ENCODE measurements around the gene CEP104. TPM values are rescaled to one million over a fixed set of nuclear protein-coding genes. Genes with fewer than 3 reads are reported as not detected.

The CEP104 gene
- total and polyA plus RNA-seq, 9 of the 15 experiments (the other 6 are each of a cell fraction or from before 2014, with no cell fraction given) = 11.2 to 63.4 (median 42.6) TPM

DNA sequence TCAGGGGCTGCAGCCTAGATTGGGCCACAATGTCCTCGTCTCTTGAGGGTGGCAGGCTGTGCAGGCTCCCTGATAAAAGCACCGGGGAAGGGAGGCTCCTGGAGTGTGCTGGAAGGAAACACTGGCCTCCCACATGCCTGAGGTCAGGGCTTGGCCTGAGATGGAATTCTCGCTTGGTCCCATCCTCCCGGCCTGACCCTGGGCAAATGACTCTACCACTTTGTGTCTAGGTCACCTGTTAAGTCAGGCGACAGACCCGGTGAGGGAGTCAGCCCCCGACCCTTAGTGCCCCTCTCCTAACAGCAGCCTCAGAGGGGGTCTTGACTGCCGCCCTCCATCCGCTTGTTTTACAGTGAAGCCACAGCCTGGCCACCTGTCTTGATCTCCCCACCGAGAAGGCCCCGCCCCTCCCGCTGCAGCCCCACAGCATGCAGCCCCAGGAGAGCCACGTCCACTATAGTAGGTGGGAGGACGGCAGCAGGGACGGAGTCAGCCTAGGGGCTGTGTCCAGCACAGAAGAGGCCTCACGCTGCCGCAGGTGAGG is 82.0 kb downstream of the CEP104 start (continued):
- TF ChIP-seq, protein P1, sequence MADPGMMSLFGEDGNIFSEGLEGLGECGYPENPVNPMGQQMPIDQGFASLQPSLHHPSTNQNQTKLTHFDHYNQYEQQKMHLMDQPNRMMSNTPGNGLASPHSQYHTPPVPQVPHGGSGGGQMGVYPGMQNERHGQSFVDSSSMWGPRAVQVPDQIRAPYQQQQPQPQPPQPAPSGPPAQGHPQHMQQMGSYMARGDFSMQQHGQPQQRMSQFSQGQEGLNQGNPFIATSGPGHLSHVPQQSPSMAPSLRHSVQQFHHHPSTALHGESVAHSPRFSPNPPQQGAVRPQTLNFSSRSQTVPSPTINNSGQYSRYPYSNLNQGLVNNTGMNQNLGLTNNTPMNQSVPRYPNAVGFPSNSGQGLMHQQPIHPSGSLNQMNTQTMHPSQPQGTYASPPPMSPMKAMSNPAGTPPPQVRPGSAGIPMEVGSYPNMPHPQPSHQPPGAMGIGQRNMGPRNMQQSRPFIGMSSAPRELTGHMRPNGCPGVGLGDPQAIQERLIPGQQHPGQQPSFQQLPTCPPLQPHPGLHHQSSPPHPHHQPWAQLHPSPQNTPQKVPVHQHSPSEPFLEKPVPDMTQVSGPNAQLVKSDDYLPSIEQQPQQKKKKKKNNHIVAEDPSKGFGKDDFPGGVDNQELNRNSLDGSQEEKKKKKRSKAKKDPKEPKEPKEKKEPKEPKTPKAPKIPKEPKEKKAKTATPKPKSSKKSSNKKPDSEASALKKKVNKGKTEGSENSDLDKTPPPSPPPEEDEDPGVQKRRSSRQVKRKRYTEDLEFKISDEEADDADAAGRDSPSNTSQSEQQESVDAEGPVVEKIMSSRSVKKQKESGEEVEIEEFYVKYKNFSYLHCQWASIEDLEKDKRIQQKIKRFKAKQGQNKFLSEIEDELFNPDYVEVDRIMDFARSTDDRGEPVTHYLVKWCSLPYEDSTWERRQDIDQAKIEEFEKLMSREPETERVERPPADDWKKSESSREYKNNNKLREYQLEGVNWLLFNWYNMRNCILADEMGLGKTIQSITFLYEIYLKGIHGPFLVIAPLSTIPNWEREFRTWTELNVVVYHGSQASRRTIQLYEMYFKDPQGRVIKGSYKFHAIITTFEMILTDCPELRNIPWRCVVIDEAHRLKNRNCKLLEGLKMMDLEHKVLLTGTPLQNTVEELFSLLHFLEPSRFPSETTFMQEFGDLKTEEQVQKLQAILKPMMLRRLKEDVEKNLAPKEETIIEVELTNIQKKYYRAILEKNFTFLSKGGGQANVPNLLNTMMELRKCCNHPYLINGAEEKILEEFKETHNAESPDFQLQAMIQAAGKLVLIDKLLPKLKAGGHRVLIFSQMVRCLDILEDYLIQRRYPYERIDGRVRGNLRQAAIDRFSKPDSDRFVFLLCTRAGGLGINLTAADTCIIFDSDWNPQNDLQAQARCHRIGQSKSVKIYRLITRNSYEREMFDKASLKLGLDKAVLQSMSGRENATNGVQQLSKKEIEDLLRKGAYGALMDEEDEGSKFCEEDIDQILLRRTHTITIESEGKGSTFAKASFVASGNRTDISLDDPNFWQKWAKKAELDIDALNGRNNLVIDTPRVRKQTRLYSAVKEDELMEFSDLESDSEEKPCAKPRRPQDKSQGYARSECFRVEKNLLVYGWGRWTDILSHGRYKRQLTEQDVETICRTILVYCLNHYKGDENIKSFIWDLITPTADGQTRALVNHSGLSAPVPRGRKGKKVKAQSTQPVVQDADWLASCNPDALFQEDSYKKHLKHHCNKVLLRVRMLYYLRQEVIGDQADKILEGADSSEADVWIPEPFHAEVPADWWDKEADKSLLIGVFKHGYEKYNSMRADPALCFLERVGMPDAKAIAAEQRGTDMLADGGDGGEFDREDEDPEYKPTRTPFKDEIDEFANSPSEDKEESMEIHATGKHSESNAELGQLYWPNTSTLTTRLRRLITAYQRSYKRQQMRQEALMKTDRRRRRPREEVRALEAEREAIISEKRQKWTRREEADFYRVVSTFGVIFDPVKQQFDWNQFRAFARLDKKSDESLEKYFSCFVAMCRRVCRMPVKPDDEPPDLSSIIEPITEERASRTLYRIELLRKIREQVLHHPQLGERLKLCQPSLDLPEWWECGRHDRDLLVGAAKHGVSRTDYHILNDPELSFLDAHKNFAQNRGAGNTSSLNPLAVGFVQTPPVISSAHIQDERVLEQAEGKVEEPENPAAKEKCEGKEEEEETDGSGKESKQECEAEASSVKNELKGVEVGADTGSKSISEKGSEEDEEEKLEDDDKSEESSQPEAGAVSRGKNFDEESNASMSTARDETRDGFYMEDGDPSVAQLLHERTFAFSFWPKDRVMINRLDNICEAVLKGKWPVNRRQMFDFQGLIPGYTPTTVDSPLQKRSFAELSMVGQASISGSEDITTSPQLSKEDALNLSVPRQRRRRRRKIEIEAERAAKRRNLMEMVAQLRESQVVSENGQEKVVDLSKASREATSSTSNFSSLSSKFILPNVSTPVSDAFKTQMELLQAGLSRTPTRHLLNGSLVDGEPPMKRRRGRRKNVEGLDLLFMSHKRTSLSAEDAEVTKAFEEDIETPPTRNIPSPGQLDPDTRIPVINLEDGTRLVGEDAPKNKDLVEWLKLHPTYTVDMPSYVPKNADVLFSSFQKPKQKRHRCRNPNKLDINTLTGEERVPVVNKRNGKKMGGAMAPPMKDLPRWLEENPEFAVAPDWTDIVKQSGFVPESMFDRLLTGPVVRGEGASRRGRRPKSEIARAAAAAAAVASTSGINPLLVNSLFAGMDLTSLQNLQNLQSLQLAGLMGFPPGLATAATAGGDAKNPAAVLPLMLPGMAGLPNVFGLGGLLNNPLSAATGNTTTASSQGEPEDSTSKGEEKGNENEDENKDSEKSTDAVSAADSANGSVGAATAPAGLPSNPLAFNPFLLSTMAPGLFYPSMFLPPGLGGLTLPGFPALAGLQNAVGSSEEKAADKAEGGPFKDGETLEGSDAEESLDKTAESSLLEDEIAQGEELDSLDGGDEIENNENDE (IDR thresholded peaks at IDR 0.05; ENCODE audit: low read depth, low read length) = no peak
- no peak for TF ChIP-seq IFI16 (CRISPR knock-in tag; IDR thresholded peaks at IDR 0.05)
- no peak for TF ChIP-seq BRD4 (IDR thresholded peaks at IDR 0.05)
- TF ChIP-seq, protein P2, sequence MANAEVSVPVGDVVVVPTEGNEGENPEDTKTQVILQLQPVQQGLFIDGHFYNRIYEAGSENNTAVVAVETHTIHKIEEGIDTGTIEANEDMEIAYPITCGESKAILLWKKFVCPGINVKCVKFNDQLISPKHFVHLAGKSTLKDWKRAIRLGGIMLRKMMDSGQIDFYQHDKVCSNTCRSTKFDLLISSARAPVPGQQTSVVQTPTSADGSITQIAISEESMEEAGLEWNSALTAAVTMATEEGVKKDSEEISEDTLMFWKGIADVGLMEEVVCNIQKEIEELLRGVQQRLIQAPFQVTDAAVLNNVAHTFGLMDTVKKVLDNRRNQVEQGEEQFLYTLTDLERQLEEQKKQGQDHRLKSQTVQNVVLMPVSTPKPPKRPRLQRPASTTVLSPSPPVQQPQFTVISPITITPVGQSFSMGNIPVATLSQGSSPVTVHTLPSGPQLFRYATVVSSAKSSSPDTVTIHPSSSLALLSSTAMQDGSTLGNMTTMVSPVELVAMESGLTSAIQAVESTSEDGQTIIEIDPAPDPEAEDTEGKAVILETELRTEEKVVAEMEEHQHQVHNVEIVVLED (CRISPR knock-in tag; IDR thresholded peaks at IDR 0.05) = no peak
- TF ChIP-seq ARID2 (IDR thresholded peaks at IDR 0.05) = no peak
- TF ChIP-seq, protein P3, sequence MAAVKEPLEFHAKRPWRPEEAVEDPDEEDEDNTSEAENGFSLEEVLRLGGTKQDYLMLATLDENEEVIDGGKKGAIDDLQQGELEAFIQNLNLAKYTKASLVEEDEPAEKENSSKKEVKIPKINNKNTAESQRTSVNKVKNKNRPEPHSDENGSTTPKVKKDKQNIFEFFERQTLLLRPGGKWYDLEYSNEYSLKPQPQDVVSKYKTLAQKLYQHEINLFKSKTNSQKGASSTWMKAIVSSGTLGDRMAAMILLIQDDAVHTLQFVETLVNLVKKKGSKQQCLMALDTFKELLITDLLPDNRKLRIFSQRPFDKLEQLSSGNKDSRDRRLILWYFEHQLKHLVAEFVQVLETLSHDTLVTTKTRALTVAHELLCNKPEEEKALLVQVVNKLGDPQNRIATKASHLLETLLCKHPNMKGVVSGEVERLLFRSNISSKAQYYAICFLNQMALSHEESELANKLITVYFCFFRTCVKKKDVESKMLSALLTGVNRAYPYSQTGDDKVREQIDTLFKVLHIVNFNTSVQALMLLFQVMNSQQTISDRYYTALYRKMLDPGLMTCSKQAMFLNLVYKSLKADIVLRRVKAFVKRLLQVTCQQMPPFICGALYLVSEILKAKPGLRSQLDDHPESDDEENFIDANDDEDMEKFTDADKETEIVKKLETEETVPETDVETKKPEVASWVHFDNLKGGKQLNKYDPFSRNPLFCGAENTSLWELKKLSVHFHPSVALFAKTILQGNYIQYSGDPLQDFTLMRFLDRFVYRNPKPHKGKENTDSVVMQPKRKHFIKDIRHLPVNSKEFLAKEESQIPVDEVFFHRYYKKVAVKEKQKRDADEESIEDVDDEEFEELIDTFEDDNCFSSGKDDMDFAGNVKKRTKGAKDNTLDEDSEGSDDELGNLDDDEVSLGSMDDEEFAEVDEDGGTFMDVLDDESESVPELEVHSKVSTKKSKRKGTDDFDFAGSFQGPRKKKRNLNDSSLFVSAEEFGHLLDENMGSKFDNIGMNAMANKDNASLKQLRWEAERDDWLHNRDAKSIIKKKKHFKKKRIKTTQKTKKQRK (IDR thresholded peaks at IDR 0.05; ENCODE audit: borderline replicate concordance, low read depth, low read length) = no peak
- TF ChIP-seq COPS2 (conservative IDR thresholded peaks at IDR 0.05) = no peak
- no peak for TF ChIP-seq PTBP1 (IDR thresholded peaks at IDR 0.05; ENCODE audit: low read depth, low read length)
- TF ChIP-seq FOSL1 (tag; conservative IDR thresholded peaks at IDR 0.05) = no peak; the same call in 1 of the 2 replicates
- no peak for TF ChIP-seq RFX1 (IDR thresholded peaks at IDR 0.05)
- TF ChIP-seq NR2C1 (IDR thresholded peaks at IDR 0.05) = peak; percentile 38; the same call in 1 of the 2 replicates
- peak; percentile 35 for TF ChIP-seq NR2C1 (tag; IDR thresholded peaks at IDR 0.05)
- TF ChIP-seq JUNB (CRISPR knock-in tag; conservative IDR thresholded peaks at IDR 0.05) = no peak
